ENCODE data around the gene DHRS9. TPM values are rescaled to one million over a fixed set of nuclear protein-coding genes. Genes with fewer than 3 reads are reported as not detected.
"Not testable (repeated sequence)": the region's sequence is repeated elsewhere in the genome, so short reads cannot be mapped to it uniquely, and the experiment has no call there.

The DHRS9 gene
- total RNA-seq, 1 experiment from 2014 or later: not detected

- peak; percentile 62 for DNase-seq (ENCODE audit: low read depth)
Measured at GRCh38 chr2:169131587-169132512, 62.5 kb downstream of the DHRS9 start.

GRCh38 chr2:169134272-169134671 lies 64.9 kb downstream of the DHRS9 start:
- DNase-seq (ENCODE audit: low read depth): not testable (repeated sequence)

GRCh38 chr2:169136428-169136827 lies 67.1 kb downstream of the DHRS9 start:
- not testable (repeated sequence) for DNase-seq (ENCODE audit: low read depth)

- no peak for DNase-seq (ENCODE audit: low read depth)
Measured at GRCh38 chr2:169136885-169137534, 67.6 kb downstream of the DHRS9 start.

GRCh38 chr2:169137924-169138323 lies 68.6 kb downstream of the DHRS9 start:
- no peak for DNase-seq (ENCODE audit: low read depth)

GRCh38 chr2:169139145-169139544 lies 69.8 kb downstream of the DHRS9 start:
- no peak for DNase-seq (ENCODE audit: low read depth)

GRCh38 chr2:169139993-169140767 lies 70.8 kb downstream of the DHRS9 start:
- DNase-seq (ENCODE audit: low read depth): no peak

- peak; percentile 55 for DNase-seq (ENCODE audit: low read depth)
Measured at GRCh38 chr2:169141713-169142352, 72.5 kb downstream of the DHRS9 start.

GRCh38 chr2:169143998-169144397 lies 74.6 kb downstream of the DHRS9 start:
- no peak for DNase-seq (ENCODE audit: low read depth)

Other genes with a start within 250 kb of the DHRS9 start
- 34.6 and 35.1 TPM in 2 replicates for gene SPC25, start 179.1 kb upstream of the DHRS9 start, total RNA-seq (2014; rRNA removed)
- gene G6PC2, start 168.3 kb upstream of the DHRS9 start, total RNA-seq (2014; rRNA removed): not detected in 2 replicates
- not detected in 2 replicates for gene ABCB11, start 38.2 kb upstream of the DHRS9 start, total RNA-seq (2014; rRNA removed)